Effector memory CD4-positive, alpha-beta T cell (primary cell): ENCODE results near the gene WASHC3.

ENCODE experiments used
- DNase-seq, 3 donors: peaks; one replicate each; pipeline ENCODE4 v3.0.0-alpha.2; 2020
- H3K27ac ChIP-seq: 2 replicates; pipeline ENCODE4 v1.7.0; 2013; ENCODE audit warnings: mild to moderate bottlenecking, low read length, moderate library complexity; ENCODE audit not compliant: insufficient read depth, poor library complexity, severe bottlenecking
- H3K27me3 ChIP-seq: replicated peaks from 2 replicates; pipeline ENCODE4 v1.7.0; 2013; ENCODE audit warnings: mild to moderate bottlenecking, low read length; ENCODE audit not compliant: insufficient read depth, control insufficient read depth, poor library complexity, severe bottlenecking
- H3K36me3 ChIP-seq: 2 replicates; pipeline ENCODE4 v1.7.0; 2013; ENCODE audit warnings: mild to moderate bottlenecking, low read length, moderate library complexity; ENCODE audit not compliant: control insufficient read depth, insufficient read depth
- H3K4me1 ChIP-seq: 2 replicates; pipeline ENCODE4 v1.7.0; 2013; ENCODE audit warnings: low read length, mild to moderate bottlenecking; ENCODE audit not compliant: control insufficient read depth, insufficient read depth, poor library complexity, severe bottlenecking
- H3K4me3 ChIP-seq: 2 replicates; pipeline ENCODE4 v1.7.0; 2013; ENCODE audit warnings: low read length, low read depth, mild to moderate bottlenecking; ENCODE audit not compliant: insufficient read depth, poor library complexity, severe bottlenecking
- H3K9me3 ChIP-seq: 2 replicates; pipeline ENCODE4 v1.7.0; 2013; ENCODE audit warnings: mild to moderate bottlenecking, low read length, moderate library complexity; ENCODE audit not compliant: control insufficient read depth

Gene WASHC3

DNA sequence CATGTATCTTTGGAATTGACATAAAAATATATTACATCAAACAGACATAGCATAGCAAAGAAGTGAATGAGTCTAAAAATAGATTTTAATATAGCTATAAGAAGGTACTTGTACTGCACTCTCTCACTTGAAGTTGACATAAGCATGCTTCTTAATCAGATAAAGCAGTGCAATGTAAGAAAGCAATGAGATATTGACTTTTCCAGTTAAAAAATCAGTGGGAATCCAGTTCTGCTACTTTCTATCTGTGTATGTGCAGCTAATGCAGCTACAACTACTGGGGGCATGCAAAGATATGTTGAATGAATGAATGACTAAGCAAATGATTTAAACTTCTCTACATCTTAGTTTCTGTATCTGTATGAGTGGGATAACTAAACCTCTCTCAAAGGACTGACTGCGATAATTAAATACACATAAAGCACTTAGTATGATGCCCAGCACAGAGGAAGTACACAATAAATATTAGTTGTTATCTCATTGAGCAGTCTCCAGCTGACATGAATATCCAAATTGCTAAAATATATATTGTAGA, 10.3 kb downstream of the WASHC3 start:
- H3K27me3 ChIP-seq: no peaks in the 10 kb centered on the region
- no peak overlapping the region for H3K27ac ChIP-seq
- no peak for DNase-seq
- peaks cover 38% of the 10 kb centered on the region for H3K36me3 ChIP-seq
- H3K4me1 ChIP-seq: no peaks in the 10 kb centered on the region
- no peaks in the 10 kb centered on the region for H3K9me3 ChIP-seq
- no peak overlapping the region for H3K4me3 ChIP-seq

DNA sequence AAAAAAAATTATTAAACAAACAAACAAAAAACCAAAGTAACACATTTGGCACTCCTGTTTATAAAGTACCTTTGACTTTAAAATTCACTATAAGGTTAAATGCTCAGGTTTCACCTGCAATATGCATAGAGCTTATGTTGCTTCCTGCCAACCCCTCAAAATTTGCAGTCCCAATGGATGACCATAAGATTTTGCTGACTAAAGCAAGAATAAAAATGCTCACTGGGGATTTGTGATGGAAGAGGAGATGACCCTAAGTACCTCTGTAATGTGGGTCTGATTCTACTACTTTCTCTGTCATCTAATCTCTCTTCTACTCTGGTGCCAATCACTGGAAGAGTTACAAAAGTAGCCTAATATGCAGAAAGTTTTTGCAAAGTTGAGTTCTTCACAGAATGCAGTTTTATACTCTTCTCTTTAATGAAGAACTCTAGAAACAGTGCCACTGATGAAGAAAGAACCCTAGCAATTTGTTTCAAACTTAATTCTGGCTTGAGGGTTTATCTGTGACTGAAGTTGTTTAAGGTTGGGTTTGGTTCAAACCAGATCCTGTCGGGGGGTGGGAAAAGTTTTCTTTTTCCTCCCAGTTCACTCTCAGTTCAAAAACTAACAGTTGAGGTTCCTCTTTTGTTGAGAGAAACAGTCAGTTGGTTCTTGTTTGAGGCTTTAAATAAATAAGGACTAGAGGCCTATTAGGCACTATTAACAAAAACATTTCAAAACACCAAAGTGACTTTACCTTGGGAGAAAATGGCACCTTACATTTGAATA, 10.9 kb downstream of the WASHC3 start:
- Histone ChIP-seq H3K9me3 (no peaks in the 10 kb centered on the region), H3K4me3 (no peak overlapping the region), H3K4me1 (no peaks in the 10 kb centered on the region), H3K36me3 (peaks cover 42% of the 10 kb centered on the region), H3K27me3 (no peaks in the 10 kb centered on the region), H3K27ac (no peak overlapping the region)
- DNase-seq: no peak

DNA sequence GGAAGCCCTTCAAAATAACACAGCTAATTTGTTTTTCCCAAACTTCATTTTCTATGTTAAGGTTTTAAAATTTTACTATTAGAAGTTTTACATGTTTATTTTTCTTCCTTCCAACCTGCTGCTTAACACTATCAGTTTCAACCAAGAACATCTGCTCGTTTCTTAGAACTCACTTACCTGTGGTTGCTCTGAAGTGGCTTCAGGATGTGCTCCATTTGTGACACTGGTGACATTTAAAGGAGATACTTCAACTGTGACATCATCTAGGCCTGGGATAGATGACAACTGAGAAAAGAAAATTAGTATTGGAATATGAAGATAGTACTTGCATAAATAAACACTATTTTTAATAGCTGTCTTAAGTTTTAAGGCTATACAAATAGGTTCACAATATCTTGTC, 17.9 kb downstream of the WASHC3 start:
- H3K36me3 ChIP-seq: peaks cover 19% of the 10 kb centered on the region
- no peak for DNase-seq
- no peak overlapping the region for H3K27ac ChIP-seq
- no peaks in the 10 kb centered on the region for H3K4me1 ChIP-seq
- no peak overlapping the region for H3K4me3 ChIP-seq
- H3K9me3 ChIP-seq: no peaks in the 10 kb centered on the region
- H3K27me3 ChIP-seq: no peaks in the 10 kb centered on the region

DNA sequence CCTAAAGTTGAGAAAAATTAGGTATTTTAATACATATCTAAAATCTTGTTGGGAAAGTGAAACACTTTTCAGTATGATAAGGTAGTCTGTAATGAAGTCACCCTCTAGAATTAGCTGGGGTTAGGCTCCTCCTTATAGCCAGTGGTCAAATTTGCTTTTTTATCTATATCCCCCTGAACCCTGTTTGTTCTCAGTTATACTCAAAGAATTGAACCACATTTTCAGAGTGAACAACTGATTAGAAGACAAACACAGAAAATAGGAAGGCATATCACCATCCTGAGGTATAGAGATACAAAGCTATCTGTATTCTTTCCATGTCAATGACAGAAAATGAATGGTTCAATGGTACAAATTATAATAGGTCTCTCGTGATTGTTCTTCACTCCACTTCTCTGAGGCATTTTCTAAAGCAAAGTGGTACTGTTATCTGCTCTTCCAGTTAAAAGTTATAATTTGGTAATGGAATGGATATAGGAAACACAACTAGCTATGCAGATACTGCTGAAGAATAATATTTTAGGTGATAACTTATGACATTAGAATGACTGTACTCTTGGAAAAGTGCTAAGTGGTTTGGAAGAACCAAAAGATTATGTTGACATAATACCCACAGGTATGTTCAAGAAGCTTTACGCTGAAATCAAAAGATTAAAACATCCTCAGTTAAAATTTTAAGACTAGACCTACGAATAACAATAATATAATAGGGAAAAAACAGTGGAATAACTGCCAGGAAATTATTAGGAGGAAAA, 27.6 kb downstream of the WASHC3 start:
- Histone ChIP-seq H3K27ac (no peak overlapping the region), H3K9me3 (no peaks in the 10 kb centered on the region), H3K4me3 (no peak overlapping the region), H3K36me3 (peaks cover 54% of the 10 kb centered on the region), H3K4me1 (no peaks in the 10 kb centered on the region), H3K27me3 (no peaks in the 10 kb centered on the region)
- no peak for DNase-seq

DNA sequence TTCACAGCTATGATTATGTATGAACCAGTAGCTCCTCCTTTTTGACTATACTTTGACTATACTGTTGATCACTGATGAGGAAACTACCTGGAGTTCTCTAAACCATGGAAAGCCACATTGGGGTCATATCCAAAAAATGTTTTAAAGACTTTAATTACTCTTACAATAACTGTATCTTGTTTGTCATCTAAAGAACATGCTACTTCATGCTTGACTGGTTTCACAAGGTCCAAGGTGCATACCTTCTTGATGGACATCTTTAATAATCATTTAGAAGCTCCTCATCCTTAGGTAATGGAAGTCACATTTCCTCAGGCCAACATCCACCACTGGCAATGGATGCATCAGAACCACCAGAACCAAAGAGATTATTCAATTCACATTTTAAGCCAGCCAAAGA, 29.9 kb downstream of the WASHC3 start:
- no peak for DNase-seq
- Histone ChIP-seq H3K9me3 (no peaks in the 10 kb centered on the region), H3K4me3 (no peak overlapping the region), H3K27ac (no peak overlapping the region), H3K4me1 (no peaks in the 10 kb centered on the region), H3K36me3 (peaks cover 45% of the 10 kb centered on the region), H3K27me3 (no peaks in the 10 kb centered on the region)

DNA sequence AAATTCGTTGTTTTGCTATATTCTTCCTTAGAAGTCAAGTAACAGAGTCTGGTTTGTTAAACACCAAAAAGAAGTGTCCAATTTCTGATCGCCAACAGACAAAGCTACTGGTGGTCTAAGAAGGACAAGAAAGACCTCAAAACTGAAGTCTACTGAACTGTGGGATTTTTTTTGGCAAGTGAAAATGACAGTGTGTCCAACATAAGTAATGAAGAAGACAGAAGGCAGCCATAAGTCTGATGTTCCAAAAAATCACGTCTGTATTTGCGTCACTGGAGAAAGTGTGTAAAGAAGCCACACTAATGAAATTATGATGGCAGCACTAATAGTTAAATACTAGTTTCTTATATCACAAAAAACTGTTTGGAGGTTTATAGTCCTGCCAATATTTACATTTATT, 32.6 kb downstream of the WASHC3 start:
- DNase-seq: no peak
- no peaks in the 10 kb centered on the region for H3K27me3 ChIP-seq
- H3K36me3 ChIP-seq: peaks cover 42% of the 10 kb centered on the region
- no peak overlapping the region for H3K27ac ChIP-seq
- H3K9me3 ChIP-seq: no peaks in the 10 kb centered on the region
- no peak overlapping the region for H3K4me3 ChIP-seq
- no peaks in the 10 kb centered on the region for H3K4me1 ChIP-seq

DNA sequence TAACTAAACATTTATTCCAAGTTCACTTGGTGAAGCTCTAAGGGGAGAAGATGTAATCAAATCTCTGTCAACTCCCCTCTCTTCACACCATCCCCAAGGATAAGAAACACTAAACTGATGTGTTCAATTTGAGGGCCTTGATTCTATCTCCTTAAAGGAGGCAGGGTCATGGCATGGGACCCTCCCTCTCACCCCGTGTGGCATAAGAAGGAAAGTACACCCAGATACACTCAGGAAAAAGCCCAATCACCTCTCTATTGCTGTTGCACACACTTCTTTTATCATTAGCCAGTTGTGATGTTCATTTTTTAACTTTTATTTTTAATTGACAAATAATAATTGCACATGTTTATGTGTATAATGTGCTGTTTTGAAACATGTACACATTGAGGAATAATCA, 35.1 kb downstream of the WASHC3 start:
- Histone ChIP-seq H3K36me3 (peaks cover 39% of the 10 kb centered on the region), H3K27ac (no peak overlapping the region), H3K4me1 (no peaks in the 10 kb centered on the region), H3K4me3 (no peak overlapping the region), H3K27me3 (no peaks in the 10 kb centered on the region), H3K9me3 (no peaks in the 10 kb centered on the region)
- DNase-seq: no peak

DNA sequence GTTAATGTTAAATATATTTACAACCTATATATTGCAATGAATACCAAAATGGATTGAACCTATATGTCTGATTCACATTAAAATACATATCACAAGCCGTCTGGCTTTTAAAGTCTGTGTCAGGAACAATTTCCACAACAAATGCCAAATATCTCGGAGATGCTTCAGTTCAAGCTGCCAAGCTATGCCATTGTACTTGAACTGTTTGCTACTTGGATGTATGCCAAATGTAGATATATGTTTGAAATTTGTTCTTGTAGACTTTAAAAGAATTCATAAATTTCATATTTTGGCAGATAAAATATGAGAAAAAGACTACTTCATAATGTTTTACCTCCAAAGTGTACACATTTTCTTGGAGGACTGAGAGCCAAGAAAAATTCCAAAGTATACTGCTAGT, 37.0 kb downstream of the WASHC3 start:
- Histone ChIP-seq H3K27me3 (no peaks in the 10 kb centered on the region), H3K27ac (no peak overlapping the region), H3K4me1 (no peaks in the 10 kb centered on the region), H3K9me3 (no peaks in the 10 kb centered on the region), H3K36me3 (peaks cover 39% of the 10 kb centered on the region), H3K4me3 (no peak overlapping the region)
- no peak for DNase-seq

DNA sequence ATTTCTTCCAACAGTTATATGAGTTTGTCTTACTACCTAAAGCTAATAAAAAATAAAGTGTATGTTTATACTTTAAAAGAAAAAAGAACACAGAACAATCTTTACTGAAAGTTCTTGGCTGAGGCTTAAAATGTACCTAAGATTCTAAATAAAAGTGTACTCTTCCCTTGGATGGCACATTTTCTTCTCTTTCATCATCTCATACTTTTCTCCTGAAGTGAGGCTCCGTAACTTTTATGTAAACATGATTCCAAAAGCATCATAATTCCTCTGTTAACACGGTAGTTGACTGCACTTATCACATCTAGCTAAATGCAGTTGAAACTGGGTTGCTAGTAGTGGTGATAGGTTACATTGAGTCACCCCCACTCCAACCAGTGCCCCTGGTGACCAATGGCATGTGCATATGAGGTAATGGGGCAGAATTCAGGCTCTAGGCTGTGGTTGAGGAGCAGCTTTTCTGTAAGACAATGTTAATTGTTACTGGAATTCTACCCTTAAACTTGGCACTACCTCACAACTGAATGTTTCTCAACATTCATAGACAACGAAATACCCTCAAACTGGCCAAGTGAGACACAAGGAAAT, 38.4 kb downstream of the WASHC3 start:
- DNase-seq: no peak
- H3K9me3 ChIP-seq: no peaks in the 10 kb centered on the region
- H3K27ac ChIP-seq: no peak overlapping the region

DNA sequence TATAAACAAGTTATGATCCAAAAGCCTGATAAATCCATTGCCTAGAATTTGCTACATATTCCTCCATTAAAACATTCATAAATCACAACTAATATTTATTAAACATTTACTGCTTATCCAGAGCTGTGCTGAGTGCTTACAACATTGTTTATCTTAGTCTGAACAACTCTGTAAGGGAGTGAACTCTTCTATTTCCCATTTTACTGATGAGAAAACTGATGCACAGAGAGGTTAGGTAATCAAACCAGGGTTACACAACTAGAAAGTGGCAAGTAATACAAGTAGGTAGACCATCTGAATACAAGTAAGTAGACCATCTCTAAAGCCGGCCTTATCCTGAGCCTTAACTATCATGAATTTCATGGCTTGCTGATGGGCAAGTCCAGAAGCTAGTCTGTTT, 39.5 kb downstream of the WASHC3 start:
- no peaks in the 10 kb centered on the region for H3K4me1 ChIP-seq
- peaks cover 37% of the 10 kb centered on the region for H3K36me3 ChIP-seq
- H3K27ac ChIP-seq: no peak overlapping the region
- H3K4me3 ChIP-seq: no peak overlapping the region
- no peaks in the 10 kb centered on the region for H3K9me3 ChIP-seq
- no peaks in the 10 kb centered on the region for H3K27me3 ChIP-seq
- DNase-seq: no peak

More for the DNA sequence above, 38.4 kb downstream of the WASHC3 start:
- H3K36me3 ChIP-seq: peaks cover 38% of the 10 kb centered on the region
- no peaks in the 10 kb centered on the region for H3K4me1 ChIP-seq
- no peak overlapping the region for H3K4me3 ChIP-seq
- no peaks in the 10 kb centered on the region for H3K27me3 ChIP-seq
